ENCODE data around the gene ISYNA1. TPM values are rescaled to one million over a fixed set of nuclear protein-coding genes. Genes with fewer than 3 reads are reported as not detected.
A peak's percentile ranks its signal among the peaks of the same experiment; 100 is the strongest.

The ISYNA1 gene
- total and polyA plus RNA-seq, 2 of the 13 experiments (the other 11 are each of a cell fraction or from before 2014, with no cell fraction given), result 29.6 to 48.5 TPM

GRCh38 chr19:18401580-18402112, 36.3 kb downstream of the ISYNA1 start (continued):
- TF ChIP-seq ZNF382 (CRISPR knock-in tag; IDR thresholded peaks at IDR 0.05; ENCODE audit: borderline replicate concordance), result no peak
- no peak for TF ChIP-seq PAX8 (CRISPR knock-in tag; IDR thresholded peaks at IDR 0.05; ENCODE audit: borderline replicate concordance)
- no peak for TF ChIP-seq ZNF101 (CRISPR knock-in tag; IDR thresholded peaks at IDR 0.05; ENCODE audit: borderline replicate concordance, low read depth)
- TF ChIP-seq ARID5B (CRISPR knock-in tag; IDR thresholded peaks at IDR 0.05), result no peak
- TF ChIP-seq ZBTB21 (CRISPR knock-in tag; IDR thresholded peaks at IDR 0.05), result no peak
- no peak for TF ChIP-seq ZFP36L1 (CRISPR knock-in tag; IDR thresholded peaks at IDR 0.05)
- no peak for TF ChIP-seq ZHX1 (CRISPR knock-in tag; IDR thresholded peaks at IDR 0.05; ENCODE audit: low read depth)
- TF ChIP-seq KLF13 (CRISPR knock-in tag; IDR thresholded peaks at IDR 0.05), result no peak
- no peak for TF ChIP-seq ERF (CRISPR knock-in tag; IDR thresholded peaks at IDR 0.05)
- peak; percentile 21; the same call in 1 of the 2 replicates for TF ChIP-seq KAT8 (CRISPR knock-in tag; IDR thresholded peaks at IDR 0.05)
- TF ChIP-seq ZNF580 (CRISPR knock-in tag; IDR thresholded peaks at IDR 0.05; ENCODE audit: borderline replicate concordance, low read depth), result peak; percentile 52; the same call in 1 of the 2 replicates
- TF ChIP-seq ATF5 (CRISPR knock-in tag; IDR thresholded peaks at IDR 0.05; ENCODE audit: low read depth), result no peak
- TF ChIP-seq SMYD3 (CRISPR knock-in tag; IDR thresholded peaks at IDR 0.05), result no peak
- no peak for TF ChIP-seq DNMT3B (CRISPR knock-in tag; conservative IDR thresholded peaks at IDR 0.05)
- no peak for TF ChIP-seq ZNF18 (CRISPR knock-in tag; IDR thresholded peaks at IDR 0.05; ENCODE audit: insufficient replicate concordance)
- no peak for TF ChIP-seq E2F2 (CRISPR knock-in tag; IDR thresholded peaks at IDR 0.05; ENCODE audit: borderline replicate concordance)
- TF ChIP-seq ZBTB1 (CRISPR knock-in tag; IDR thresholded peaks at IDR 0.05; ENCODE audit: borderline replicate concordance), result no peak
- TF ChIP-seq ZNF761 (CRISPR knock-in tag; conservative IDR thresholded peaks at IDR 0.05), result no peak
- TF ChIP-seq REPIN1 (CRISPR knock-in tag; IDR thresholded peaks at IDR 0.05; ENCODE audit: borderline replicate concordance, low read depth), result no peak
- TF ChIP-seq STAT5B (CRISPR knock-in tag; IDR thresholded peaks at IDR 0.05), result no peak
